IPS-NIHi11 (cell line): ENCODE results near the gene SERPINF2.
A peak's percentile ranks its signal among the peaks of the same experiment; 100 is the strongest.
"Not testable (repeated sequence)": the region's sequence is repeated elsewhere in the genome, so short reads cannot be mapped to it uniquely, and the experiment has no call there.

Experiments
- DNase-seq: peaks from one replicate; pipeline ENCODE4 v3.0.0; 2012; ENCODE audit warnings: mixed read lengths, low spot score

Gene SERPINF2

DNA sequence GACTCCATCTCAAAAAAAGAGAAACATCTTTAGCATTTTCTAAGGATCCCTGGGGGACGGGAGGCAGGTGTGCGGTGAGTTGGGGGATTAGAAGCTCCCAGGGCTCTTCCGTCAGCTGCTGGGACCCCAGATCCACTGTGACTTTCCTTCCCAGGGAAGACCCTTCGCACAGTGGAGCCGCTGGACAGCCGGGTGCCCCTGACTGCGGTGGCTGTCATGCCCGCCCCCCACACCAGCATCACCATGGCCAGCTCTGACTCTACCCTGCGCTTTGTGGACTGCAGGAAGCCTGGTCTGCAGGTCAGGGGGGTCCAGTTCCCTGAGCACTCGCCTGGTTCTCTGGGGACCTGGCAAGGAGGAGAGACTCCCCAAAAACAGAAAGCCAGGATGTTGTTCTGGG, 7.3 kb upstream of the SERPINF2 start:
- peak; percentile 15 for DNase-seq

DNA sequence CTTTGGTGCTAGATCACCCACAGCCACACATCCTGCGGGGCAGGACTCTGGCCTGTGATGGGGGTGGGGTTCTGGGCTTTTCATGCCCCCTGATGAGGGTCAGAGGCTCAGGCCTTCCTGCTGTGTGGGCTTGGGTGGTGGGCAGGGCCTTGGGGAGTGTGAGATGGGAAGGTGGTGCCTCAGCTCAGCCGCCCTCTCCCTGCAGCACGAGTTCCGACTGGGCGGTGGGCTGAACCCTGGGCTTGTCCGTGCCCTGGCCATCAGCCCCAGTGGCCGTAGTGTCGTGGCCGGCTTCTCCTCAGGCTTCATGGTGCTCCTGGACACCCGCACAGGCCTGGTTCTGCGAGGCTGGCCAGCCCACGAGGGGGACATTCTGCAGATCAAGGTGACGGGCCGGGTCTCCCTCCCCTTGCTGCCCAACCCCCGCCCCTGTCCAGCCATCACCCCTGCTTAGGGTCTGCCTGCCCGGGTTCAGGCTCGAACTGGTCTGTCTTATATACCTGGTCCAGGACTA, 6.8 kb upstream of the SERPINF2 start:
- peak; percentile 55 for DNase-seq

- peak; percentile 62 for DNase-seq
Observed at GRCh38 chr17:1736348-1737281, 6.1 kb upstream of the SERPINF2 start.

GRCh38 chr17:1737531-1738291, 5.0 kb upstream of the SERPINF2 start:
- peak; percentile 7 for DNase-seq

- DNase-seq, result not testable (repeated sequence)
Observed at GRCh38 chr17:1741899-1742298, 772 bp upstream of the SERPINF2 start.

- no peak for DNase-seq
Observed at GRCh38 chr17:1743088-1743439, 393 bp downstream of the SERPINF2 start.

DNA sequence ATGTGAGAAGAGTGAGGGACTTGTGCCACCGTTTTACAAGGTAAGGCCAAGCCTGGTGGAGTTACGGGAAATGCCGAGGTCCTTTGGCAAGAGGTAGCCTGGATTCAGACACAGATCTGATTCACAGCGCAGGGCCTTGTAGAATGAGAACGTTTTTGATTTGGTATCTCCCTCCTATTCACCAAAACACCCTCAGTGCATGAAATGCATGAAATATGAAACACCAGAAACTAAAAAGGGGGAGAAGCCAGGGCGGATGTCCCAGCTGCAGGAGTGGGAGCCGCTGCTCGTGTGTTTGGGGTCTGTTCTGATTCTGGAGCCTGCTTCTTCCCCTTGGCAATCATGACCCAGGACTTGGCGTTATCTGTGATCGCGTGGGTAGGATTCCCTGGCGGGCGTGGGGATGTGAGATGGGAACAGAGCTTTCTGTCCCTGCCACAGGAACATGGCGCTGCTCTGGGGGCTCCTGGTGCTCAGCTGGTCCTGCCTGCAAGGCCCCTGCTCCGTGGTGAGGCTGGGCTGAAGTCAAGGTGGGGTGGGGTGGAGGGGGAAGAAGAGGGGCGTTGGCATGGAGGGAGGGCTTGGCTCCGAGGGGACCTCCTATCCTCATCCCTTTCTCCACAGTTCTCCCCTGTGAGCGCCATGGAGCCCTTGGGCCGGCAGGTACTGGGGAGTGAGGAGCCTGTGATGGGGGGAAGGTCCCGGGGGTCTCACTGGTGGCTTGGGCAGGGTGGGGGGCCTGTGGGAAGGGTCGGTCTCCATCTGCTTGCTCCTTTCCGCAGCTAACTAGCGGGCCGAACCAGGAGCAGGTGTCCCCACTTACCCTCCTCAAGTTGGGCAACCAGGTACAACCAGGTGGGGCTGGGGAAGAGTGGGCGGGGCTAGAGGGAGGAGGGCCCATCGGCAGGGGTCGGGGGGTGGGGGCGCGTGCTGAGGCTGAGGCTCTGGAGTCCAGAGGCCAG, 2.2 kb downstream of the SERPINF2 start:
- peak; percentile 63 for DNase-seq

DNA sequence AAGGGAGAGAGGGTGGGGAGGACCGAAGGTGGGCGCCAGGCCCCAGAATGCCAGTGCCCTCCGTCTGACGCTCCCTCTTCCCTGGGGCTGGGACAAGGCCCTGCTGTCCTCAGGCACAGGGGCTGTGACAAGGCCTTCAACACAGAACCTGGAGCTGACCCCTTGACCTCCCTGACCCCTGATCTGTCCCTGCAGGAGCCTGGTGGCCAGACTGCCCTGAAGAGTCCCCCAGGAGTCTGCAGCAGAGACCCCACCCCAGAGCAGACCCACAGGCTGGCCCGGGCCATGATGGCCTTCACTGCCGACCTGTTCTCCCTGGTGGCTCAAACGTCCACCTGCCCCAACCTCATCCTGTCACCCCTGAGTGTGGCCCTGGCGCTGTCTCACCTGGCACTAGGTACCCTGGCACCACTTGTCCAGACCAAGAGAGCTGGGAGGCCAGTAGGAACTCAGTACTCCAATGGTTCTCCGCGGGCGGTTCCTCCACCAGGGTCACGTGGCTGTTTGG, 2.9 kb downstream of the SERPINF2 start:
- DNase-seq, result no peak

DNA sequence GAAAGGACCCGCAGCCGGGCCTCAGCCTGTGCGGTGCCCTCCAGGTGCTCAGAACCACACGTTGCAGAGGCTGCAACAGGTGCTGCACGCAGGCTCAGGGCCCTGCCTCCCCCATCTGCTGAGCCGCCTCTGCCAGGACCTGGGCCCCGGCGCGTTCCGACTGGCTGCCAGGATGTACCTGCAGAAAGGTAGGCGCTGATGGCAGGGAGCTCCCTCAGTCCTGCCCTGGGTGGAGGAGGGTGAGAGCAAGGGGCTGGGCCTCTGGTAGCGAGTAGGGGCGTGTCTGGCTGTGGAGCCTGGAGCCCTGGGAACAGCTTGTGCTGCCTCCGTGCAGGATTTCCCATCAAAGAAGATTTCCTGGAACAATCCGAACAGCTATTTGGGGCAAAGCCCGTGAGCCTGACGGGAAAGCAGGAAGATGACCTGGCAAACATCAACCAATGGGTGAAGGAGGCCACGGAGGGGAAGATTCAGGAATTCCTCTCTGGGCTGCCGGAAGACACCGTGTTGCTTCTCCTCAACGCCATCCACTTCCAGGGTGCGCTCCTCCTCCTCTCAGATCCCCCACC, 4.4 kb downstream of the SERPINF2 start:
- DNase-seq, result peak; percentile 65

- DNase-seq, result no peak
Observed at GRCh38 chr17:1750628-1751027, 8.0 kb downstream of the SERPINF2 start.

- DNase-seq, result peak; percentile 60
Observed at GRCh38 chr17:1752425-1753262, 10.0 kb downstream of the SERPINF2 start.

DNA sequence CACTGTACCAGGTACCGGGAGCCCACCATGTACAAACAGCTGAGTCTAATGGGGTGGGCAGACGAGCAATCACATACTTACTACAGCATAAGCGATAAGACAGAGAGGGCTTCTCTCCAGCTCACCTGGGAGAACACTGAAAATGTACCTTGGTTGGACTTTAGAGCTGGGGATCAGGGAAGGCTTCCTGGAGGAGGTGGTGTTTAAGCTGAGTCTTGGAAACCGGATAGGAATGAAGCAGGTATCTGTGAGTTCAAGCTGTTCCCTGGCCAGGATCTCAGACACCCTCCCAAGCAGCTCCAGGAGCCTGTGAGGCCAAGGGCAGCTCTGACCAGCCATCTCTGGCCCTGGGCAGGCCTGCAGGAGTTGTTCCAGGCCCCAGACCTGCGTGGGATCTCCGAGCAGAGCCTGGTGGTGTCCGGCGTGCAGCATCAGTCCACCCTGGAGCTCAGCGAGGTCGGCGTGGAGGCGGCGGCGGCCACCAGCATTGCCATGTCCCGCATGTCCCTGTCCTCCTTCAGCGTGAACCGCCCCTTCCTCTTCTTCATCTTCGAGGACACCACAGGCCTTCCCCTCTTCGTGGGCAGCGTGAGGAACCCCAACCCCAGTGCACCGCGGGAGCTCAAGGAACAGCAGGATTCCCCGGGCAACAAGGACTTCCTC, 11.2 kb downstream of the SERPINF2 start:
- no peak for DNase-seq

DNA sequence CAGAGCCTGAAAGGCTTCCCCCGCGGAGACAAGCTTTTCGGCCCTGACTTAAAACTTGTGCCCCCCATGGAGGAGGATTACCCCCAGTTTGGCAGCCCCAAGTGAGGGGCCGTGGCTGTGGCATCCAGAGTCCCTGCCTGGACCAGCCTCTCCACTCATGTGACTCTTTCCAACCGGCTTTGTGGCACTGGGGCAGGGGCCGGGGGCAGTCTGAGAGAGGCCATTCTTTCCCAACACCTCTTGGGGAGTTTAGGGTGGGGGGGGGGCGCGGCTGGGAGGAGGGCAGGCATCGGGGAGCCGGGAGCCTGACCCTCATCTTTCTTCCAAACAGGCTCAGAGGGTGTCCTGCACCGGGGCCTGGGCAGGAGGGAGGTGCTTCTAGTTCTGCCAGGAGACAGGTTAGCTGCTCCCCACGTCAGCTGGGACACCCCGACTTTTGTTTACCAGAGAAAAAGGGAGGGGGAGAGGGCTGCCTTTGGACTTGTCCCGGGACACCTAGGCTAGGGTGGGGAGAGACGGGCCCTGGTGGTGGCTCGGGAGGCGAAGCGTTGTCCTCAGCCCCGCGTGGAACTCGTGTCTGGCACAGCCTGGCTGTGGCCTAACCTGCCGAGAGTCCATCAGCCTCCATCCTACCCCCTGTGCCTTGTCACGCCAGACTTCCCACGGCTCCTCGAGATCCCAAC, 11.9 kb downstream of the SERPINF2 start:
- no peak for DNase-seq

- DNase-seq, result no peak
Observed at GRCh38 chr17:1755252-1755826, 12.7 kb downstream of the SERPINF2 start.

- no peak for DNase-seq
Observed at GRCh38 chr17:1755827-1756262, 13.2 kb downstream of the SERPINF2 start.

DNA sequence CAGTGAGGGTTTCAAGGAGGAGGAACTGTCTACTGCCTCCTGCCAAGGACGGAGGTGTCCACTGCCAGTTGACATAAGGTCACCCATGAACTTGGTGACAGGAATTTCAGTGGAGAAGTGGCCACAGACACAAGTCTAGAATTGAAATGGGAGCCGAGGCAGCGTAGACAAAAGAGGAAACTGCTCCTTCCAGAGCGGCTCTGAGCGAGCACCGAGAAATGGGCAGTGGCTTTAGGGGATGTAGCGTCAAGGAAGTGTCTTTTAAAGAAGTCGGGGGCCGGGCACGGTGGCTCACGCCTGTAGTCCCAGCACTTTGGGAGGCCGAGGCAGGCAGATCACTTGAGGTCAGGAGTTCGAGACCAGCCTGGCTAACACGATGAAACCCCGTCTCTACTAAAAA, 16.1 kb downstream of the SERPINF2 start:
- DNase-seq, result no peak

DNA sequence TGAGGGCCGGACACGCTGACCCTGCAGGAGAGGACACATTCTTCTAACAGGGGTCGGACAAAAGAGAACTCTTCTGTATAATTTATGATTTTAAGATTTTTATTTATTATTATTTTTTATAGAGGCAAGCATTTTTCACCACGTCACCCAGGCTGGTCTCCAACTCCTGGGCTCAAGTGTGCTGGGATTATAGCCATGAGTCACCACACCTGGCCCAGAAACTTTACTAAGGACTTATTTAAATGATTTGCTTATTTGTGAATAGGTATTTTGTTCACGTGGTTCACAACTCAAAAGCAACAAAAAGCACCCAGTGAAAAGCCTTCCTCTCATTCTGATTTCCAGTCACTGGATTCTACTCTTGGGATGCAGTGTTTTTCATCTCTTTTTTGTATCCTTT, 16.9 kb downstream of the SERPINF2 start:
- no peak for DNase-seq

DNA sequence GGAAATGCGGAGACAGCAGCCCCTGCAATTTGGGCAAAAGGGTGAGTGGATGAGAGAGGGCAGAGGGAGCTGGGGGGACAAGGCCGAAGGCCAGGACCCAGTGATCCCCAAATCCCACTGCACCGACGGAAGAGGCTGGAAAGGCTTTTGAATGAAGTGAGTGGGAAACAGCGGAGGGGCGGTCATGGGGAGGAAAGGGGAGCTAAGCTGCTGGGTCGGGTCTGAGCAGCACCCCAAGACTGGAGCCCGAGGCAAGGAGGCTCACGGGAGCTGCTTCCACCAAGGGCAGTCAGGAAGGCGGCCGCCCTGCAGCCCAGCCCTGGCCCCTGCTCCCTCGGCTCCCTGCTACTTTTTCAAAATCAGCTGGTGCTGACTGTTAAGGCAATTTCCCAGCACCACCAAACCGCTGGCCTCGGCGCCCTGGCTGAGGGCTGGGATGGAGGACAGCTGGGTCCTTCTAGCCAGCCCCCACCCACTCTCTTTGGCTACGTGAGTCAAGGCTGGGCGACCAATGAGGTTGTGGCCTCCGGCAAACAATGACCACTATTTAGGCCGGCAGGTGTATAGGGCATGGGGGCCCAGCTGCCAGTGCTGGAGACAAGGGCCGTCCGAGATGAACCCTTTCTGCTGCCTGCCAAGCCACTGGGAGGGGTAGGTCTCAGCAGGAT, 19.7 kb downstream of the SERPINF2 start:
- no peak for DNase-seq
